ENCODE data around the gene LVRN.

The LVRN gene

GRCh38 chr5:116025866-116026265, 63.6 kb downstream of the LVRN start:
- DNase-seq = no peak

- peak; percentile 2 for DNase-seq
These were observed 69.8 kb downstream of the LVRN start, which contains the start of gene ARL14EPL for GRCh38 chr5:116032094-116032517. ARL14EPL (plus strand) TSS chr5:116032472; CDS start chr5:116051466, 18,994 bp downstream.

- no peak for DNase-seq
These were observed 70.7 kb downstream of the LVRN start for GRCh38 chr5:116032991-116033390.

- no peak for DNase-seq
These were observed 72.8 kb downstream of the LVRN start for GRCh38 chr5:116035123-116035522.

- DNase-seq = no peak
These were observed 75.1 kb downstream of the LVRN start for GRCh38 chr5:116037236-116037822.

- peak; percentile 43 for DNase-seq
These were observed 76.5 kb downstream of the LVRN start for GRCh38 chr5:116038817-116039216.

- no peak for DNase-seq
These were observed 80.1 kb downstream of the LVRN start for GRCh38 chr5:116042375-116042774.

GRCh38 chr5:116044073-116044472, 81.8 kb downstream of the LVRN start:
- no peak for DNase-seq

- no peak for DNase-seq
These were observed 83.5 kb downstream of the LVRN start for GRCh38 chr5:116045821-116046220.

GRCh38 chr5:116046261-116046660, 84.0 kb downstream of the LVRN start:
- no peak for DNase-seq

GRCh38 chr5:116046823-116047222, 84.5 kb downstream of the LVRN start:
- no peak for DNase-seq

- DNase-seq = no peak
These were observed 96.2 kb downstream of the LVRN start for GRCh38 chr5:116058346-116058936.

GRCh38 chr5:116062352-116062751, 100.1 kb downstream of the LVRN start:
- DNase-seq = no peak

GRCh38 chr5:116063950-116064349, 101.7 kb downstream of the LVRN start:
- no peak for DNase-seq

GRCh38 chr5:116068028-116068632, 105.9 kb downstream of the LVRN start:
- DNase-seq = peak; percentile 32

- DNase-seq = no peak
These were observed 108.9 kb downstream of the LVRN start for GRCh38 chr5:116071211-116071610.

GRCh38 chr5:116075191-116075831, 113.0 kb downstream of the LVRN start:
- peak; percentile 35 for DNase-seq

GRCh38 chr5:116076496-116076895, 114.2 kb downstream of the LVRN start:
- no peak for DNase-seq
